ENCODE results near the gene DAPK1. TPM values are rescaled to one million over a fixed set of nuclear protein-coding genes. Genes with fewer than 3 reads are reported as not detected.

DAPK1 gene
- total and polyA plus RNA-seq, 8 donors, result 29.1 to 98.7 (median 45.4) TPM

GRCh38 chr9:87713278-87713987 lies 215.8 kb downstream of the DAPK1 start:
- 64 to 67% methylated on average over 11 of the region's 11 CpGs for WGBS, 2 donors
- TF ChIP-seq, protein P1, sequence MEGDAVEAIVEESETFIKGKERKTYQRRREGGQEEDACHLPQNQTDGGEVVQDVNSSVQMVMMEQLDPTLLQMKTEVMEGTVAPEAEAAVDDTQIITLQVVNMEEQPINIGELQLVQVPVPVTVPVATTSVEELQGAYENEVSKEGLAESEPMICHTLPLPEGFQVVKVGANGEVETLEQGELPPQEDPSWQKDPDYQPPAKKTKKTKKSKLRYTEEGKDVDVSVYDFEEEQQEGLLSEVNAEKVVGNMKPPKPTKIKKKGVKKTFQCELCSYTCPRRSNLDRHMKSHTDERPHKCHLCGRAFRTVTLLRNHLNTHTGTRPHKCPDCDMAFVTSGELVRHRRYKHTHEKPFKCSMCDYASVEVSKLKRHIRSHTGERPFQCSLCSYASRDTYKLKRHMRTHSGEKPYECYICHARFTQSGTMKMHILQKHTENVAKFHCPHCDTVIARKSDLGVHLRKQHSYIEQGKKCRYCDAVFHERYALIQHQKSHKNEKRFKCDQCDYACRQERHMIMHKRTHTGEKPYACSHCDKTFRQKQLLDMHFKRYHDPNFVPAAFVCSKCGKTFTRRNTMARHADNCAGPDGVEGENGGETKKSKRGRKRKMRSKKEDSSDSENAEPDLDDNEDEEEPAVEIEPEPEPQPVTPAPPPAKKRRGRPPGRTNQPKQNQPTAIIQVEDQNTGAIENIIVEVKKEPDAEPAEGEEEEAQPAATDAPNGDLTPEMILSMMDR (IDR thresholded peaks at IDR 0.05), result no peak
- no peaks in the 10 kb centered on the region for H3K27me3 ChIP-seq
- no peak for FAIRE-seq
- intact Hi-C loops (cut with DNase I), result no loop called here
- peaks cover 0 to under 1% (median 0%) of the 10 kb centered on the region in 3 donors for H3K36me3 ChIP-seq
- H3K4me1 ChIP-seq, result peaks cover 4 to 18% (median 17%) of the 10 kb centered on the region in 3 donors
- H3K27ac ChIP-seq, result peak overlapping the region; percentile 10 to 56 (median 24)
- peak; percentile 41 to 85 (median 62) for ATAC-seq
- H3K4me3 ChIP-seq, result no peak overlapping the region
- DNase-seq, result peak in 4 of 6 donors; percentile 24 to 64 (median 52)
- no peaks in the 10 kb centered on the region for H3K9me3 ChIP-seq

GRCh38 chr9:87713988-87714330 lies 216.3 kb downstream of the DAPK1 start:
- FAIRE-seq (no peak), ATAC-seq (no peak), DNase-seq (no peak)
- Histone ChIP-seq H3K4me1 (peaks cover 4 to 18% (median 17%) of the 10 kb centered on the region in 3 donors), H3K9me3 (no peaks in the 10 kb centered on the region), H3K27me3 (no peaks in the 10 kb centered on the region), H3K36me3 (no peaks in the 10 kb centered on the region), H3K4me3 (no peak overlapping the region), H3K27ac (peak overlapping the region; percentile 10 to 62 (median 24))
- TF ChIP-seq, protein P1 (IDR thresholded peaks at IDR 0.05), result no peak
- WGBS, 2 donors, result 69 to 80% methylated on average over 5 of the region's 5 CpGs
- intact Hi-C loops (cut with DNase I), result no loop called here

- ATAC-seq (peak; percentile 84 to 91 (median 89)), FAIRE-seq (no peak), DNase-seq (peak in 4 of 6 donors; percentile 54 to 79 (median 74))
- peaks cover 4 to 18% (median 17%) of the 10 kb centered on the region in 3 donors for H3K4me1 ChIP-seq
- no peaks in the 10 kb centered on the region for H3K36me3 ChIP-seq
- no peaks in the 10 kb centered on the region for H3K27me3 ChIP-seq
- 20 to 21% methylated on average over 2 of the region's 2 CpGs for WGBS, 2 donors
- no peak overlapping the region for H3K4me3 ChIP-seq
- no peaks in the 10 kb centered on the region for H3K9me3 ChIP-seq
- H3K27ac ChIP-seq, result peak overlapping the region in 3 of 4 donors; percentile 7 to 62 (median 28)
- intact Hi-C loops (cut with DNase I), result no loop called here
- TF ChIP-seq, protein P1 (IDR thresholded peaks at IDR 0.05), result no peak
Observed at GRCh38 chr9:87714819-87715218, 217.2 kb downstream of the DAPK1 start.

DNA sequence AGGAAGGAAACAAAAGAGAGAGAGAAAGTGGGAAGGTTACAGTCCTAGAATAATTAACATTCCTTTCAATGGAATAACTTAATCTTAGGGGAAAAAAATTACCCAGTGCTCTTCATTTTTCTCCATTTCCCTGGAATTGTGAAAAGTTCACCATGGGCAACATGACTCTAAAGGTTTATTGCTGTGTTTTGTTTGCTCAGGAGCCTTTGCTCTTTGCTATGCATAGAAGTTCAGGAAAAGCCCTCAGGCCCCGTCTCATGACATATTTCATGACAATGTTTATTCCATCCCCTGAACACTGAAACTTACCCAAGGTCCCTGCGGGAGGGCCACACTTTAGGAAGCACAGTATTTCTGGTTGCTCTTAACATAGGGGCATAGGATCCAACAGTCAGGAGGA lies 218.5 kb downstream of the DAPK1 start:
- ATAC-seq (no peak), FAIRE-seq (no peak), DNase-seq (no peak)
- H3K36me3 ChIP-seq, result no peaks in the 10 kb centered on the region
- WGBS, 2 donors, result 85 to 91% methylated on average over 2 of the region's 2 CpGs
- H3K27ac ChIP-seq, result no peak overlapping the region
- intact Hi-C loops (cut with DNase I), result no loop called here
- no peaks in the 10 kb centered on the region for H3K9me3 ChIP-seq
- peaks cover 4 to 18% (median 17%) of the 10 kb centered on the region in 3 donors for H3K4me1 ChIP-seq
- no peaks in the 10 kb centered on the region for H3K27me3 ChIP-seq
- no peak overlapping the region for H3K4me3 ChIP-seq
- TF ChIP-seq, protein P1 (IDR thresholded peaks at IDR 0.05), result no peak

DNA sequence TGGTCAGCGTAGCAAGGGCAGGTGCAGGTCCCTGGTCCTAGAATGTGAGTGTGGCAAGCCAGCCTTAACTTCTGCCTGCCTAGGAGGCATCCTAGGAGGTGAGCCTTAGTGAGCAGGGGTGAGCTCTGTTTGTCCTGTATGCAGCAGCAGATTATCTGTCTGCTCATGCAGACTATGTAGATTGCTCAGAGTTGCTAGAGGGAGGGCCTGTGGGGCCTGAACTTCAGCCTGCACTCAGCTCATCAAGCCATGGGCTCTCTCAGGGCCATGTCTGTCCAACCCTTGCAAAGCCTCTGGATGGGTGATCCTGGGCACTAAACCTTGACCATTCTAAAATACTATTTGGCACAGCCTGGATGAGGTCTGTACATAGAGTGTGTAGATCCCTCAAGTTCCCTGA lies 219.8 kb downstream of the DAPK1 start:
- H3K36me3 ChIP-seq, result no peaks in the 10 kb centered on the region
- no peak overlapping the region for H3K27ac ChIP-seq
- H3K27me3 ChIP-seq, result no peaks in the 10 kb centered on the region
- DNase-seq (no peak), ATAC-seq (no peak), FAIRE-seq (no peak)
- H3K9me3 ChIP-seq, result no peaks in the 10 kb centered on the region
- intact Hi-C loops (cut with DNase I), result no loop called here
- WGBS, 2 donors, result 59 to 60% methylated on average over 1 of the region's 1 CpG
- H3K4me1 ChIP-seq, result peaks cover 4 to 18% (median 17%) of the 10 kb centered on the region in 3 donors
- H3K4me3 ChIP-seq, result no peak overlapping the region
- TF ChIP-seq, protein P1 (IDR thresholded peaks at IDR 0.05), result no peak
